Measurements from ENCODE around the gene FOXO3.

The FOXO3 gene

DNA sequence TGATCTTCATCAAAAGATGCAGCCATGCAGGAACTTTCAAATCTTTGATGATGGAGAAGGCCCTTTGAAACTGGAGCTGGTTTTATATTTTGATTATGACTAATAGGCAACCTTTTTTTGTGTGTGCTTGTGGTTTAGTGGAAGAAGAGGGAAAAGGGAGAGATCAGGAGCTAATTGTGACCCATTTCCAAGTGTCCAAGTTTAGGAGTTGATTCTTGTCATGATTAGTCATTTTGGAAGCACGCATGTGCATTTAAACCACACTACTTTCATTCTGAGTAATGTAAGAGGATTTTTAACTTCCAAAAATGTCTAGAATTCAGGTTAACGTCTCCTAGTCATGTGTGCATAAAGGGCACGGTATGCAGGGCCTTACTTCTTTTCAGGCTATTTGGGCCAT, 3.5 kb downstream of the FOXO3 start:
- no peaks in the 10 kb centered on the region for H3K9me2 ChIP-seq (replicated peaks; ENCODE audit: control insufficient read depth, low read length)
- H3F3A ChIP-seq (ENCODE audit: control insufficient read depth, insufficient read depth), result peaks cover 33% of the 10 kb centered on the region
- no peaks in the 10 kb centered on the region for H3K9me3 ChIP-seq (ENCODE audit: control insufficient read depth, insufficient read depth, low read length)
- no peak overlapping the region for H3K27ac ChIP-seq (ENCODE audit: low read depth, low read length)
- H3K36me3 ChIP-seq (ENCODE audit: control insufficient read depth, low read length), result peaks cover 38% of the 10 kb centered on the region
- peaks cover 48% of the 10 kb centered on the region for H3K4me1 ChIP-seq (ENCODE audit: control insufficient read depth, low read length)
- peak overlapping the region; percentile 58 for H3K4me2 ChIP-seq (ENCODE audit: low read length)
- TF ChIP-seq EZH2phosphoT487 (IDR thresholded peaks at IDR 0.05; ENCODE audit: borderline replicate concordance, low read length), result no peak
- TF ChIP-seq, protein P1, sequence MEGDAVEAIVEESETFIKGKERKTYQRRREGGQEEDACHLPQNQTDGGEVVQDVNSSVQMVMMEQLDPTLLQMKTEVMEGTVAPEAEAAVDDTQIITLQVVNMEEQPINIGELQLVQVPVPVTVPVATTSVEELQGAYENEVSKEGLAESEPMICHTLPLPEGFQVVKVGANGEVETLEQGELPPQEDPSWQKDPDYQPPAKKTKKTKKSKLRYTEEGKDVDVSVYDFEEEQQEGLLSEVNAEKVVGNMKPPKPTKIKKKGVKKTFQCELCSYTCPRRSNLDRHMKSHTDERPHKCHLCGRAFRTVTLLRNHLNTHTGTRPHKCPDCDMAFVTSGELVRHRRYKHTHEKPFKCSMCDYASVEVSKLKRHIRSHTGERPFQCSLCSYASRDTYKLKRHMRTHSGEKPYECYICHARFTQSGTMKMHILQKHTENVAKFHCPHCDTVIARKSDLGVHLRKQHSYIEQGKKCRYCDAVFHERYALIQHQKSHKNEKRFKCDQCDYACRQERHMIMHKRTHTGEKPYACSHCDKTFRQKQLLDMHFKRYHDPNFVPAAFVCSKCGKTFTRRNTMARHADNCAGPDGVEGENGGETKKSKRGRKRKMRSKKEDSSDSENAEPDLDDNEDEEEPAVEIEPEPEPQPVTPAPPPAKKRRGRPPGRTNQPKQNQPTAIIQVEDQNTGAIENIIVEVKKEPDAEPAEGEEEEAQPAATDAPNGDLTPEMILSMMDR (IDR thresholded peaks at IDR 0.05; ENCODE audit: low read depth, low read length, poor library complexity, severe bottlenecking), result no peak
- H4K20me1 ChIP-seq (ENCODE audit: control insufficient read depth, insufficient read depth, low read depth, low read length), result peaks cover 32% of the 10 kb centered on the region
- no peaks in the 10 kb centered on the region for H3K27me3 ChIP-seq (ENCODE audit: control insufficient read depth, low read length)
- H3K79me2 ChIP-seq (ENCODE audit: control insufficient read depth, low read length), result peaks cover 40% of the 10 kb centered on the region
- H3K4me3 ChIP-seq (ENCODE audit: low read length), result no peak overlapping the region

DNA sequence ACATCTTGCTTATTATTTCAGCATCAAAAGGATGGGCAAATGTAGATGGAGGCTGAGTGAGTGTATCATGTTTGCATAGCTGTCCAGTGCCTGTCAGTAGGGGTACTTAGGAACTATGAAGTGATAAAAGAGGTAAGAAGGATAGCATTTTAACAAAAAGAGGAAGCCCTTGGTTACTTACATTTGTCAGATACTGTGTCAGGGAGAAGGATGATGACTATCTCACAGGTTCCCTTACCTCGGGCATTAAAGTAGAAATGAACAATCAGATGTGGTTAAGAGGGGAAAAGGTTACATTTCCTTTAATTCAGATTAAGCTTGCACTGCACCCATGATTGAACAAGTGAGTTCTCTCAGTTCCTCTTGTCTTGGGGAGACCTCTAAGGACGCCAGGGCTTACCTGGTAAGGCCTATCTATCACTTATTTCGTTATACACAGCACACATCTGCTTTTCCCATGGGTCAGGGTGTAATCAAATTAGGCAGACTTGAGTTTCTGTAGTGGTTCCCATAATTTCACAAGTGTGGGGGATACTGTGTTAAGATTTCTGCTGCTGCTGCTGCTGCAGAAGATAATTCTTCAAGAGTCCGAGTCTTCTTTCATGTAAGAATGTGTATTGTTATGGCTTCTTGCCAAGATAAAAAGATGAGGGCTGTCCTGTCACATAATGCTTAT, 4.5 kb downstream of the FOXO3 start:
- peak overlapping the region; percentile 58 for H3K4me2 ChIP-seq (ENCODE audit: low read length)
- H4K20me1 ChIP-seq (ENCODE audit: control insufficient read depth, insufficient read depth, low read depth, low read length), result peaks cover 32% of the 10 kb centered on the region
- H3K4me3 ChIP-seq (ENCODE audit: low read length), result peak overlapping the region; percentile 31
- no peaks in the 10 kb centered on the region for H3K27me3 ChIP-seq (ENCODE audit: control insufficient read depth, low read length)
- no peaks in the 10 kb centered on the region for H3K9me2 ChIP-seq (replicated peaks; ENCODE audit: control insufficient read depth, low read length)
- H3K4me1 ChIP-seq (ENCODE audit: control insufficient read depth, low read length), result peaks cover 48% of the 10 kb centered on the region
- no peaks in the 10 kb centered on the region for H3K9me3 ChIP-seq (ENCODE audit: control insufficient read depth, insufficient read depth, low read length)
- peak overlapping the region; percentile 59 for H3K27ac ChIP-seq (ENCODE audit: low read depth, low read length)
- peaks cover 33% of the 10 kb centered on the region for H3F3A ChIP-seq (ENCODE audit: control insufficient read depth, insufficient read depth)
- H3K36me3 ChIP-seq (ENCODE audit: control insufficient read depth, low read length), result peaks cover 43% of the 10 kb centered on the region
- TF ChIP-seq, protein P1 (IDR thresholded peaks at IDR 0.05; ENCODE audit: low read depth, low read length, poor library complexity, severe bottlenecking), result no peak
- TF ChIP-seq EZH2phosphoT487 (IDR thresholded peaks at IDR 0.05; ENCODE audit: borderline replicate concordance, low read length), result no peak
- peaks cover 37% of the 10 kb centered on the region for H3K79me2 ChIP-seq (ENCODE audit: control insufficient read depth, low read length)

DNA sequence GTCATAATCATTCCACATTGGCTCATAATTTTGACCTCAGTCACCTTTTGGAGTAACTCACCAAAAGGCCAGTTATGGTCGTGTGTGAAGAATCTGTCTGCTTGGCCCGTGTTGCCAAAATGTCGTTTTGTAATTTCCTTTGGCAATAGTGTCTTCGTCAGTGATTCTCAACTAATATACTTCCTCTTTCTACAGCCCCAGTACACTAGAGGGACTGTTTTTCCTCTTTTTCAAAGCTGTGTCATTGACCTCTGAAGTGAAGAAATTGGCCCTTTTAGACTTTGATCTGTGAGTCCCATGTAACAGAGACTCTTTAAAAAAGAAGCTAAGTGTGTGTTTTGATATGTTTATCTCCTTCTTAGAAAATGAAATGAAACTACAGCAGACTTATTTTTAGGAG, 5.2 kb downstream of the FOXO3 start:
- no peaks in the 10 kb centered on the region for H3K27me3 ChIP-seq (ENCODE audit: control insufficient read depth, low read length)
- peaks cover 49% of the 10 kb centered on the region for H3K36me3 ChIP-seq (ENCODE audit: control insufficient read depth, low read length)
- H3F3A ChIP-seq (ENCODE audit: control insufficient read depth, insufficient read depth), result peaks cover 33% of the 10 kb centered on the region
- peak overlapping the region; percentile 31 for H3K4me3 ChIP-seq (ENCODE audit: low read length)
- no peaks in the 10 kb centered on the region for H3K9me2 ChIP-seq (replicated peaks; ENCODE audit: control insufficient read depth, low read length)
- TF ChIP-seq, protein P1 (IDR thresholded peaks at IDR 0.05; ENCODE audit: low read depth, low read length, poor library complexity, severe bottlenecking), result peak; percentile 21
- no peak for TF ChIP-seq EZH2phosphoT487 (IDR thresholded peaks at IDR 0.05; ENCODE audit: borderline replicate concordance, low read length)
- H3K27ac ChIP-seq (ENCODE audit: low read depth, low read length), result peak overlapping the region; percentile 59
- peaks cover 35% of the 10 kb centered on the region for H3K79me2 ChIP-seq (ENCODE audit: control insufficient read depth, low read length)
- no peaks in the 10 kb centered on the region for H3K9me3 ChIP-seq (ENCODE audit: control insufficient read depth, insufficient read depth, low read length)
- peaks cover 32% of the 10 kb centered on the region for H4K20me1 ChIP-seq (ENCODE audit: control insufficient read depth, insufficient read depth, low read depth, low read length)
- H3K4me1 ChIP-seq (ENCODE audit: control insufficient read depth, low read length), result peaks cover 48% of the 10 kb centered on the region
- H3K4me2 ChIP-seq (ENCODE audit: low read length), result peak overlapping the region; percentile 58

Measured in DOHH2 (cell line).